Cerebellar nuclear complex (tissue), 1 donor: Measurements from ENCODE around the gene NHERF2.
"Not testable (repeated sequence)": the region's sequence is repeated elsewhere in the genome, so short reads cannot be mapped to it uniquely, and the experiment has no call there.

Source experiments
- DNase-seq, 2 experiments: peaks; one replicate each; lab custom pipeline; 2025; lab: John Stamatoyannopoulos, UW

NHERF2 gene

DNA sequence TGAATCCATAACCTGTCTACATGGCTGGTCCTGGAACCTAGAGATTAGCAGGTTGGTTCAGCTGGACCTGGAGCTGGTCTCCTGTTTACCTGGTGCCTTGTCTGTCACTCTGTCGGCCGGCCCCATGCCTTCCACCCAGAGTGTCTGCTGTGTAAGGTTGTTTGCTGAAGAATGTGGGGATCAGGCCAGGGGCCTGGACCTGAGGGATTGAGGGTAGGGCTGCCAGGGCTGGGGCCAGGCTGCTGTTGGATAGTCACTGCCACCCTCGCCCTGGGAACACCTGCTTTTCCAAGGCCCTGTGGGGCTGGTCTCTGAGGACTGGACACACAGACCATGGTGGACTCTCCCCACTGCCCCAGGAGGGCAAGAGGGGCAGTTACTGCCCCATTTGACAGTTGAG, 1.4 kb downstream of the NHERF2 start:
- no peak for DNase-seq

DNA sequence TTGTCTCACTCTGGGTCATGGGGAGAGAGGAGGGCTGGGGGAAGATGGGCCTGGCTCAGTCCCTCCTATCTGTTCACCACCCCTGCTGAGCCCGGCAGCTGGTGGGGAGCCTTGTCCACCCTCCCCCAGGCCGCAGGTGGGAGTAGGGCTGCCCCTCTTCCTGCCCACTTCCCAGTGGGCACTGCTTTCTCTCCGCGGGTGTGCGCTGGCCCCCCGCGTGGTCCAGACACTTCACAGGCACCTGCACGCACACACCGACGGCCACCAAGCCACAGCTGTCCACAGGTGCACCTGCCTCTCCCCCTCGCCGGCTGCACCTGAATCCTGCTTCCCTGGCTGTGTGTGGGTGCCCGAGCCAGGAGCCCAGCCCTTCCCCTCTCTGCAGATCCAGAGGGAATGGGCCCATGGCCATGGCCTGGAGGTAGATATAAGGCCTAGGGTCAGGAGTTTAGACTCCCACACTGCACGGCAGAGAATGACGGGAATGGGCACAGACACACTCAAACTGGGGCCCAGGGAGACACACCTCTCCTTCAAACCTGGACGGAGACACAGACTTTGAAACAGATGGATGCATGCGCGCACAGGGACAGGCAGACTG, 2.0 kb downstream of the NHERF2 start:
- no peak for DNase-seq

GRCh38 chr16:2029350-2029749, 2.6 kb downstream of the NHERF2 start:
- DNase-seq = no peak

DNA sequence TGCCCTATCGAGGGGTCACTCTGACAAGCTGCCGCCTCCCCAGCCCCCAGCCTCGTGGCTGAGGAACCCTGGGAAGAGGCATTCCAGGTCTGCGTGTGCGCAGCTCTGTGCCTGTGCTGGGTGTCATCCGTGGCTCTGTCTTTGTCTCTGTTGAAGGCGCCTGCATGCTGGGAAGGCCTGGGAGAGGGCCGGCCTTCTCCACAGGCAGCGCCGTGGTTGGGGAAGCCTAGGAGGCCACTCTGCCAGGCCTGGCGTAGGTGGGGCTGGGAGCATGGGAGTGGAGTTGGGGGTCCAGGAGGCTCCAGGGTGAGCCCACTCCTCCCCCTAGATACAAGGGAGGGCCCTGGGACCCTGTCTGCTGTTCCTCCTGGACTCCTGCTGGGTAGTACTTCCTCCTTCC, 3.3 kb downstream of the NHERF2 start:
- no peak for DNase-seq

GRCh38 chr16:2031081-2031577, 4.4 kb downstream of the NHERF2 start:
- no peak for DNase-seq

GRCh38 chr16:2032285-2033056, 5.8 kb downstream of the NHERF2 start:
- no peak for DNase-seq

- no peak for DNase-seq
Observed at GRCh38 chr16:2033057-2033908, 6.6 kb downstream of the NHERF2 start.

DNA sequence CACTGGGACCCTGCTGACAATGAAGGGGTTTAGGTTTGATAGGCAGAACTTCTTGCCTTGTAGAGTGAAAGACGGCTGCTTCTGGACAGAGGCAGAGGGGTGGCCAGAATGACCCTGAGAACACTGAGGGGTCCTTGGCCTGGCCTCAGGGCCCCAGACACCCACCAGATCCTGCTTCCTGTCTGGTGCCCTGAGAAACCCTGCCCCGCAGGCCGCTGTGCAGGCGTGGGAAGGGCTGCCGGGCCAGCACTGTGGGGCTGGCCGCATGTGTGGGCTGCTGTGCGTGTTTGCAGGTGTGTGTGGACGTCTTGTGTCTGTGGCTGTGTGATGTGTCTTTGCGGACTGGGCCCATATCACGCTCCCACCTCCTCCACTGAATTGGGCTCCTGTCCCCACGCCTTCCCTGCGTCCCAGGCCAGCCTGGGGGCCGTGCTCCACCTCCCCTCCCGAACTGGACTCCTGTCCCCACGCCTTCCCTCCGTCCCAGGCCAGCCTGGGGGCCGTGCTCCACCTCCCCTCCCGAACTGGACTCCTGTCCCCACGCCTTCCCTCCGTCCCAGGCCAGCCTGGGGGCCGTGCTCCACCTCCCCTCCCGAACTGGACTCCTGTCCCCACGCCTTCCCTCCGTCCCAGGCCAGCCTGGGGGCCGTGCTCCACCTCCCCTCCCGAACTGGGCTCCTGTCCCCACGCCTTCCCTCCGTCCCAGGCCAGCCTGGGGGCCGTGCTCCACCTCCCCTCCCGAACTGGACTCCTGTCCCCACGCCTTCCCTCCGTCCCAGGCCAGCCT, 7.4 kb downstream of the NHERF2 start:
- DNase-seq = not testable (repeated sequence)

GRCh38 chr16:2034696-2035430, 8.2 kb downstream of the NHERF2 start:
- no peak for DNase-seq

GRCh38 chr16:2035431-2036199, 8.9 kb downstream of the NHERF2 start:
- DNase-seq = no peak

DNA sequence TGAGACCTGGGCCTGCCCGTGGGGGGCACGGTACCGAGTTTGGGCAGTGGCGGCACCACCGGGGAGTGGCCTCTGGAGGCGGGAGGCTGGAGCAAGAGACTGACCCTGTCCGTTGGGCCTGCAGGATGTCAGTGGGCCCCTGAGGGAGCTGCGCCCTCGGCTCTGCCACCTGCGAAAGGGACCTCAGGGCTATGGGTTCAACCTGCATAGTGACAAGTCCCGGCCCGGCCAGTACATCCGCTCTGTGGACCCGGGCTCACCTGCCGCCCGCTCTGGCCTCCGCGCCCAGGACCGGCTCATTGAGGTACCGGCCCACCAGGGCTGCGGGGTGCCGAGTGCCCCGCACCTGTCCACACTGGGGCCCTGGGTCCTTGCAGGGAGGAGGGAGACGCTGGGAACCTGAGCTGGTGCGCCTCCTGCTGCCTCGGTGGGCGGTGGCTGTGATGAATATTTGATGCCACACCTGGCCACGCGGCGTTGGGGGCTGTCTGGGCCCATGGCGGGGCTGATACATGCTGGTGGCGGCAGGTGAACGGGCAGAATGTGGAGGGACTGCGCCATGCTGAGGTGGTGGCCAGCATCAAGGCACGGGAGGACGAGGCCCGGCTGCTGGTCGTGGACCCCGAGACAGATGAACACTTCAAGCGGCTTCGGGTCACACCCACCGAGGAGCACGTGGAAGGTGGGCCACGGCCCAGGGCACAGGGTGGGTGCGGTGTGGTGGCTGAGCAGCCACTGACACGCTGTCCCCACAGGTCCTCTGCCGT, 9.7 kb downstream of the NHERF2 start:
- DNase-seq = no peak

- no peak for DNase-seq
Observed at GRCh38 chr16:2037115-2037514, 10.4 kb downstream of the NHERF2 start.

DNA sequence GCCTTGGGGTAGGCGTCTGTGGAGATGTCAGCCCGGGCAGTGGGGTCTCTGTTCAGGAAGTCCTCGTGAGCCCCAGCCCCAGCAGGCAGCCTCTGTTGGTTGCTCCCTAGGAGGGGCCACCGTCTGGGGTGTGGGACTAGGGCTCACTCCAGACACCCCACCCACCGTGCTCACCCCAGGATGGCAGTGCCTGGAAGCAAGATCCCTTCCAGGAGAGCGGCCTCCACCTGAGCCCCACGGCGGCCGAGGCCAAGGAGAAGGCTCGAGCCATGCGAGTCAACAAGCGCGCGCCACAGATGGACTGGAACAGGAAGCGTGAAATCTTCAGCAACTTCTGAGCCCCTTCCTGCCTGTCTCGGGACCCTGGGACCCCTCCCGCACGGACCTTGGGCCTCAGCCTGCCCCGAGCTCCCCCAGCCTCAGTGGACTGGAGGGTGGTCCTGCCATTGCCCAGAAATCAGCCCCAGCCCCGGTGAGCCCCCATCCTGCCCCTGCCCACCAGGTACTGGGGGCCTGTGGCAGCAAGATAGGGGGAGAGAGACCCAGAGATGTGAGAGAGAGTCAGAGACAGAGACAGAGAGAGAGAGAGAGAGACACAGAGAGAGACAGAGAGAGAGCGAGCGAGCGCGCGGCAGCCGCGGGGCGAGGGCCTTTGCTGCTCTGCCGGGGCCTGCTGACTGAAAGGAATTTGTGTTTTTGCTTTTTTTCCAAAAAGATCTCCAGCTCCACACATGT, 11.1 kb downstream of the NHERF2 start:
- no peak for DNase-seq

DNA sequence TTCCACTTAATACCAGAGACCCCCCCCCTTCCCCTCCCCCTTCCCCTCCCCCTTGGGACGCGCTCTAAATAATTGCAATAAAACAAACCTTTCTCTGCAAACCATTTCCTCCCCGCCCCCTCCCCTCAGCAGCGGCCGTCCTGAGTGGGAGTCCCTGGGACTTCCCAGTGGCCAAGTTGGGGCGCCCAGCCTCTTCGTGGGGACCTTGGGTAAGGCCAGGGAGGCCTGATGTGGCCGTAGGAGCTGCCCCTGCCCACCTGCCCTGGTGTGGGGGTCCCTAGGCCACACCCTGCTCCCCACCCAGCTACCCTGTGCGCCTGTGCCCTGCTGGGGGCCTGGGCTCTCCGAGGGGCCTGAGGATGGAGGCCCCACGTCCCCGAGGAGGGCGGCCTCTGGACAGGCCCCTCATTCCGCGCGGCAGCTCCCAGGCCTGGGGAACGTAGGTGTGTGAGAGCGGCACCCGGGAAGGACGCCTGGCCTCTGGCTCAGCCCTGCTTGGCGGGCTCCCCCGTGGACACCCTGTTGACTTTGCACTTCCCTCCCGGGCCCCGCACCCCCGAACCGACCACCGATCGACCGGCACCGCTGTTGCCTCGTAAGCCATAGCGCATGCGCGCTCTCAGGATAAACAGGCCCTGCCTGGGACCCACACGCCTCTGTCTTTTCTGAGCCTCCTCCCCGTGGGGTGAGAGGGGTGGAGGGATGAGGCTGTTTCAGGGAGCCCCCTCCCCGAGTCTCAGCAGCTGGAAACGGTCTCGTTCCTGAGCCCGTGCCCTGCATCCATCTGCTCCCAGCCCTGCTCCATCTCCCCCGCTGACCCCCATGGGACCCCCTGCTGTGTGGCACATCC, 11.9 kb downstream of the NHERF2 start:
- no peak for DNase-seq

DNA sequence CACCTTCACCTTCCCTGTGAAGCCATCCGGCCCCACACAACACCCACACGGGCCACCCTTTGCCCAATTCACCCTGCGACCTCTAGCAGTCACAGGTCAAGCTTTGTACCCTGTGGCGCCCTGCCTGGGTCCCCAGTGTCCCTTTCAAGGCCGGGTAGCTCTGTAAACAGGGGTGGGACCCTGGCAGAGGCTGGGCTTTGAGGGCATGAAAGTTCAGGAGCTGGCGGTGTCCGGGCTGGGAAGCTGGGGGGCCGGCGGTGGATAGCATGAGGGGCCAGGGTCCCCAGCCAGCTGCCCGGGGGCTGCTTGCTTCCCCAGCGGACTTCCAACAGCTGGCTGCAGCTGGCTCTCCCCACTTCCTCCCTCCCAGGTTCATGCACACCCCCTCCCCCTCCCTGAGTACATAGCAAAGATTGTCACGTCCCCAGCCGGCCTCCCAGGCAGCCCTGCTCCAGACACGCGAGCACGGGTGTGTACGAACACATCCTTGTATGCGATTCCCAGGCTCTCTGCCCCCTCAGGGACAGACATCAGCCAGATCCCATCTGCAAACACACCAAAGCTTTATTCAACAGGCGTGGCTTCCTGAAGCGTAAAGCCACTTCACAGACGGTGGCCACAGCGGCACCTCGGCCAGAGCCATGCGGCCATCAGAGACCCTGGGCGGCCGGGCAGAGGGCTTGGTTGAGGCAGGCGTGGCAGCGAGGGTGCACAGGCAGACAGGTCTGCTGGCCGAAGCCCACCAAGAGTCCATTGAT, 12.8 kb downstream of the NHERF2 start:
- no peak for DNase-seq

DNA sequence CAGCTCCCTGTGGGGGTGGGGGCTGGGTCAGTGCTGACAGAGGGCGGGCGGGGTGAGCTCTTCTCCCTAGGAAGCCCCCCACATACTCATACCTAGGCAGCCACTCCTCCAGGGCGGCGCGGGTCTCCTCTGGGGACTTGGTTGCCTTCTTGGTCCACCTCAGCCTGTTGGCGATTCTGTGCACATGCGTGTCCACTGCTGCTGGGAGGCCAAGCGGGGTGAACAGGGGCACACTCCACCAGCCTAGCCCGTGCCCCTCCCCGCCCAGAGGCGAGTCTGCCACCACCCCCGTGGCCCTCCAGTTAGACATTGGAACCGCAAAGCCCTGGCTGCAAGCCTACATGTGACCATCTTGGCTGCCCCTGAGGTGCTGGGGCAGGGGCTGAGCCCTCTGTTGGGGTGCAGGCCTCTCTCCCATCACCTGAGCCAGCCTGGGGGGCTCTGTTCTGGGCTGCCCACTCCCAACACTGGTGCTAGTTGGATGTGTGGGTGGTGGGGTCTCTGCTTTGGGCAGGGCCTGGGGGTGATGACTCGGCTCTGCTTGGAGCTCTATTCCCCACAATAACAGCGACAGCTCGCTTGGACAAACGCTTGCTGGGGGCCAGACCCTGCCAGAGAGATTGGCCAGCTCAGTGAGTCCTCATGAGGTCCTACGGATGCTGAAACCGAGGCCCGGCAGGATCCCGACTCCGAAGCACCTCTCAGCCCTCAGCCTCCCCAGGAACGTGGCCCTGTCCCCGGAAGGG, 13.5 kb downstream of the NHERF2 start:
- DNase-seq = no peak
